ENCODE data around the gene SHROOM4.

Gene SHROOM4, protein sequence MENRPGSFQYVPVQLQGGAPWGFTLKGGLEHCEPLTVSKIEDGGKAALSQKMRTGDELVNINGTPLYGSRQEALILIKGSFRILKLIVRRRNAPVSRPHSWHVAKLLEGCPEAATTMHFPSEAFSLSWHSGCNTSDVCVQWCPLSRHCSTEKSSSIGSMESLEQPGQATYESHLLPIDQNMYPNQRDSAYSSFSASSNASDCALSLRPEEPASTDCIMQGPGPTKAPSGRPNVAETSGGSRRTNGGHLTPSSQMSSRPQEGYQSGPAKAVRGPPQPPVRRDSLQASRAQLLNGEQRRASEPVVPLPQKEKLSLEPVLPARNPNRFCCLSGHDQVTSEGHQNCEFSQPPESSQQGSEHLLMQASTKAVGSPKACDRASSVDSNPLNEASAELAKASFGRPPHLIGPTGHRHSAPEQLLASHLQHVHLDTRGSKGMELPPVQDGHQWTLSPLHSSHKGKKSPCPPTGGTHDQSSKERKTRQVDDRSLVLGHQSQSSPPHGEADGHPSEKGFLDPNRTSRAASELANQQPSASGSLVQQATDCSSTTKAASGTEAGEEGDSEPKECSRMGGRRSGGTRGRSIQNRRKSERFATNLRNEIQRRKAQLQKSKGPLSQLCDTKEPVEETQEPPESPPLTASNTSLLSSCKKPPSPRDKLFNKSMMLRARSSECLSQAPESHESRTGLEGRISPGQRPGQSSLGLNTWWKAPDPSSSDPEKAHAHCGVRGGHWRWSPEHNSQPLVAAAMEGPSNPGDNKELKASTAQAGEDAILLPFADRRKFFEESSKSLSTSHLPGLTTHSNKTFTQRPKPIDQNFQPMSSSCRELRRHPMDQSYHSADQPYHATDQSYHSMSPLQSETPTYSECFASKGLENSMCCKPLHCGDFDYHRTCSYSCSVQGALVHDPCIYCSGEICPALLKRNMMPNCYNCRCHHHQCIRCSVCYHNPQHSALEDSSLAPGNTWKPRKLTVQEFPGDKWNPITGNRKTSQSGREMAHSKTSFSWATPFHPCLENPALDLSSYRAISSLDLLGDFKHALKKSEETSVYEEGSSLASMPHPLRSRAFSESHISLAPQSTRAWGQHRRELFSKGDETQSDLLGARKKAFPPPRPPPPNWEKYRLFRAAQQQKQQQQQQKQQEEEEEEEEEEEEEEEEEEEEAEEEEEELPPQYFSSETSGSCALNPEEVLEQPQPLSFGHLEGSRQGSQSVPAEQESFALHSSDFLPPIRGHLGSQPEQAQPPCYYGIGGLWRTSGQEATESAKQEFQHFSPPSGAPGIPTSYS (N-terminal part only)

GRCh38 chrX:50813843-50814661, at the start of gene SHROOM4:
TSS of gene SHROOM4 (minus strand) at chrX:50814194. CDS start at chrX:50814018, 176 bp downstream.
- Histone ChIP-seq H3K4me3 (ENCODE audit: low read length in 2 of 2) (peak within 1 kb of the TSS; percentile 68 to 76), H3K9me3 (ENCODE audit: control insufficient read depth in 2 of 2, low read length in 2 of 2) (no peaks in the 10 kb centered on the region), H3K4me1 (ENCODE audit: control insufficient read depth, insufficient read depth, low read length) (peaks cover 3% of the 10 kb centered on the region), H3K27ac (ENCODE audit: low read length) (peak within 1 kb of the TSS; percentile 41), H3K27me3 (ENCODE audit: control insufficient read depth in 1 of 2, insufficient read depth in 2 of 2, low read length in 2 of 2) (peaks cover 0 to 8% of the 10 kb centered on the region in 2 donors), H3K9ac (ENCODE audit: low read length in 2 of 2) (peak within 1 kb of the TSS; percentile 53 to 55), H3K36me3 (ENCODE audit: control insufficient read depth in 2 of 2, insufficient read depth in 2 of 2, low read length in 2 of 2) (no peaks in the 10 kb centered on the region)

DNA sequence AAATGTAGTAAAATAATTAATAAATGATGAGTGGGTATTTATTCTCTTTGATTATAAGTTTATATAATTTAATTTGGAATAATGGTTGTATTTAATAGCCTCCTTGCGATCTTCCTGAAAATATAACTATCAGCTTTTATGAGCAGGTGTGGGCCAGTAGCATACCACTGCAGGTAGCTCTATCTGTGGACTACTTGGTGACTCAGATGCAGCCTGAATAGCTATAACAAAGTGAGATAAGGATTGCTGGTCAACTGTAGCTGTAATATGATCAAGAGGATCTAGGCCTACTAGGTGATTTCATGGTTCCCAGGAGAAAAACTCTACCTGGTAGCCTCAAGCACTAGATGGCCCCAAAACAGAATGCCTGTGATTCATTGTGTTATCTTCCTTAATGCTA, 49.5 kb upstream of the SHROOM4 start:
- Histone ChIP-seq H3K9me3 (ENCODE audit: control insufficient read depth in 2 of 2, low read length in 2 of 2) (peaks cover 0 to 2% of the 10 kb centered on the region in 2 donors), H3K27ac (ENCODE audit: low read length) (no peak overlapping the region), H3K4me1 (ENCODE audit: control insufficient read depth, insufficient read depth, low read length) (no peaks in the 10 kb centered on the region), H3K4me3 (ENCODE audit: low read length in 2 of 2) (no peak overlapping the region), H3K36me3 (ENCODE audit: control insufficient read depth in 2 of 2, insufficient read depth in 2 of 2, low read length in 2 of 2) (no peaks in the 10 kb centered on the region), H3K9ac (ENCODE audit: low read length in 2 of 2) (no peak overlapping the region), H3K27me3 (ENCODE audit: control insufficient read depth in 1 of 2, insufficient read depth in 2 of 2, low read length in 2 of 2) (peaks cover 0 to 3% of the 10 kb centered on the region in 2 donors)

GRCh38 chrX:50860518-50860917, 46.5 kb upstream of the SHROOM4 start:
- H3K27ac ChIP-seq (ENCODE audit: low read length), result no peak overlapping the region
- no peaks in the 10 kb centered on the region for H3K36me3 ChIP-seq (ENCODE audit: control insufficient read depth in 2 of 2, insufficient read depth in 2 of 2, low read length in 2 of 2)
- H3K9me3 ChIP-seq (ENCODE audit: control insufficient read depth in 2 of 2, low read length in 2 of 2), result peaks cover 0 to 2% of the 10 kb centered on the region in 2 donors
- peaks cover 0 to 3% of the 10 kb centered on the region in 2 donors for H3K27me3 ChIP-seq (ENCODE audit: control insufficient read depth in 1 of 2, insufficient read depth in 2 of 2, low read length in 2 of 2)
- no peak overlapping the region for H3K4me3 ChIP-seq (ENCODE audit: low read length in 2 of 2)
- H3K4me1 ChIP-seq (ENCODE audit: control insufficient read depth, insufficient read depth, low read length), result no peaks in the 10 kb centered on the region
- H3K9ac ChIP-seq (ENCODE audit: low read length in 2 of 2), result no peak overlapping the region

GRCh38 chrX:50858548-50858947, 44.6 kb upstream of the SHROOM4 start:
- Histone ChIP-seq H3K27me3 (ENCODE audit: control insufficient read depth in 1 of 2, insufficient read depth in 2 of 2, low read length in 2 of 2) (no peaks in the 10 kb centered on the region), H3K9ac (ENCODE audit: low read length in 2 of 2) (no peak overlapping the region), H3K4me1 (ENCODE audit: control insufficient read depth, insufficient read depth, low read length) (no peaks in the 10 kb centered on the region), H3K27ac (ENCODE audit: low read length) (no peak overlapping the region), H3K36me3 (ENCODE audit: control insufficient read depth in 2 of 2, insufficient read depth in 2 of 2, low read length in 2 of 2) (no peaks in the 10 kb centered on the region), H3K9me3 (ENCODE audit: control insufficient read depth in 2 of 2, low read length in 2 of 2) (peaks cover 0 to 2% of the 10 kb centered on the region in 2 donors), H3K4me3 (ENCODE audit: low read length in 2 of 2) (no peak overlapping the region)

GRCh38 chrX:50853399-50853798, 39.4 kb upstream of the SHROOM4 start:
- no peaks in the 10 kb centered on the region for H3K4me1 ChIP-seq (ENCODE audit: control insufficient read depth, insufficient read depth, low read length)
- no peak overlapping the region for H3K4me3 ChIP-seq (ENCODE audit: low read length in 2 of 2)
- no peaks in the 10 kb centered on the region for H3K9me3 ChIP-seq (ENCODE audit: control insufficient read depth in 2 of 2, low read length in 2 of 2)
- peaks cover 0 to 3% of the 10 kb centered on the region in 2 donors for H3K27me3 ChIP-seq (ENCODE audit: control insufficient read depth in 1 of 2, insufficient read depth in 2 of 2, low read length in 2 of 2)
- H3K27ac ChIP-seq (ENCODE audit: low read length), result no peak overlapping the region
- H3K36me3 ChIP-seq (ENCODE audit: control insufficient read depth in 2 of 2, insufficient read depth in 2 of 2, low read length in 2 of 2), result no peaks in the 10 kb centered on the region
- no peak overlapping the region for H3K9ac ChIP-seq (ENCODE audit: low read length in 2 of 2)

DNA sequence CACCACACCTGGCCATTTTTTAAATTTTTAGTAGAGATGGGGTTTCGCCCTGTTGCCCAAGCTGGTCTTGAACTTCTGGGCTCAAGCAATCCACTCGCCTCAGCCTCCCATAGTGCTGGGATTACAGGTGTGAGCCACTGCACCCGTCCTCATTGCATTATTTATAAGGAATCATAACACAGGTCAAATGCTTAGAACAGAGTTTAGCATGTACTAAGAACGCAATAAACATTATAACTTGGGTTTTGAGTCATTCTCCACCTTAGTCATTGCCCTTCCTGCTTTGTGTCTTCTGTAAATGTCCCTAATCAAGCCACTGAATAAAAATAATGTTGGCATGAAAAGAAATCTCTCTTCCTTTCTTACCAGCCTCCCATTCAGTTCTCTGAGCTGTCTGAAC, 38.5 kb upstream of the SHROOM4 start:
- Histone ChIP-seq H3K4me3 (ENCODE audit: low read length in 2 of 2) (no peak overlapping the region), H3K4me1 (ENCODE audit: control insufficient read depth, insufficient read depth, low read length) (no peaks in the 10 kb centered on the region), H3K36me3 (ENCODE audit: control insufficient read depth in 2 of 2, insufficient read depth in 2 of 2, low read length in 2 of 2) (no peaks in the 10 kb centered on the region), H3K27ac (ENCODE audit: low read length) (no peak overlapping the region), H3K27me3 (ENCODE audit: control insufficient read depth in 1 of 2, insufficient read depth in 2 of 2, low read length in 2 of 2) (peaks cover 0 to 5% of the 10 kb centered on the region in 2 donors), H3K9me3 (ENCODE audit: control insufficient read depth in 2 of 2, low read length in 2 of 2) (no peaks in the 10 kb centered on the region), H3K9ac (ENCODE audit: low read length in 2 of 2) (no peak overlapping the region)

DNA sequence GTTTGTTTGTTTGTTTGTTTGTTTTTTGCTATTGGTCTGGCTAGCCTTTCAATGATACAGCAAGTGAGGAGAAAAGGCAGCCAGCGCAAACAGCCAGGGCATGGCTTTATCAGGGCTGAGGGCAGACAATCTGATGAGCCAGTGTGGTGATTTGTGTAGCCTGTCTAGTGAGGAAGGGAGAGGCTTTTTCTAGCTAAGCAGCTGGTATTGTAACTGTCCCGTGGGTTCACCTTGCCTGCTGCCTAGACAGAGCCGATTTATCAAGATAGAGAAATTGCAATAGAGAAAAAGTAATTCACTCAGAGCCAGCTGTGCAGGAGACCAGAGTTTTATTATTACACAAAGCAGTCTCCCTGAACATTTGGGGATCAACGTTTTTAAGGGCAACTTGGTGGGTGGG, 28.2 kb upstream of the SHROOM4 start:
- H3K27ac ChIP-seq (ENCODE audit: low read length), result no peak overlapping the region
- no peak overlapping the region for H3K4me3 ChIP-seq (ENCODE audit: low read length in 2 of 2)
- no peaks in the 10 kb centered on the region for H3K9me3 ChIP-seq (ENCODE audit: control insufficient read depth in 2 of 2, low read length in 2 of 2)
- no peaks in the 10 kb centered on the region for H3K4me1 ChIP-seq (ENCODE audit: control insufficient read depth, insufficient read depth, low read length)
- peaks cover 0 to 8% of the 10 kb centered on the region in 2 donors for H3K27me3 ChIP-seq (ENCODE audit: control insufficient read depth in 1 of 2, insufficient read depth in 2 of 2, low read length in 2 of 2)
- H3K36me3 ChIP-seq (ENCODE audit: control insufficient read depth in 2 of 2, insufficient read depth in 2 of 2, low read length in 2 of 2), result no peaks in the 10 kb centered on the region
- no peak overlapping the region for H3K9ac ChIP-seq (ENCODE audit: low read length in 2 of 2)

DNA sequence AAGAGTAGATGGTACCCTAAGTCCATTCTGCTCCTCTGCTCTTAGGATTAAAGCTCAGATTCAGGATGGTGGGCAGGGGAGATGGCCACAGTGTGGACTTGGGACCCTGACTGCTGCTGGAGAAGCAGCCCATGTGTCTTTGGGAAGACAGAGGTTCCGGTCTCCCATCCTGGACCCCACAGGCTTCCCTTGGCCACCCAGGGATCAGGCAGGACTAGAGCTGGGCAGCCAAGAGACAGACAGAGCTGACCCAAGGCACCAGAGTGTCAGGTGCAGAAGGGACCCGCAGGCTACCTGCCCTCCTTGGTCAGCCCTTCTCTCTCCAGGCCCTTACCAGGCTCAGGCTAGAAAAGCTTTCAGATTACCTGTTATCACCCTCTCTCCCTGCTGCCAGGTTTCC, 25.7 kb upstream of the SHROOM4 start:
- Histone ChIP-seq H3K9me3 (ENCODE audit: control insufficient read depth in 2 of 2, low read length in 2 of 2) (no peaks in the 10 kb centered on the region), H3K36me3 (ENCODE audit: control insufficient read depth in 2 of 2, insufficient read depth in 2 of 2, low read length in 2 of 2) (no peaks in the 10 kb centered on the region), H3K4me1 (ENCODE audit: control insufficient read depth, insufficient read depth, low read length) (no peaks in the 10 kb centered on the region), H3K27ac (ENCODE audit: low read length) (no peak overlapping the region), H3K27me3 (ENCODE audit: control insufficient read depth in 1 of 2, insufficient read depth in 2 of 2, low read length in 2 of 2) (peaks cover 0 to 8% of the 10 kb centered on the region in 2 donors), H3K4me3 (ENCODE audit: low read length in 2 of 2) (no peak overlapping the region), H3K9ac (ENCODE audit: low read length in 2 of 2) (no peak overlapping the region)

GRCh38 chrX:50838820-50839600, 25.0 kb upstream of the SHROOM4 start:
- Histone ChIP-seq H3K9me3 (ENCODE audit: control insufficient read depth in 2 of 2, low read length in 2 of 2) (no peaks in the 10 kb centered on the region), H3K27me3 (ENCODE audit: control insufficient read depth in 1 of 2, insufficient read depth in 2 of 2, low read length in 2 of 2) (peaks cover 0 to 8% of the 10 kb centered on the region in 2 donors), H3K27ac (ENCODE audit: low read length) (no peak overlapping the region), H3K9ac (ENCODE audit: low read length in 2 of 2) (no peak overlapping the region), H3K36me3 (ENCODE audit: control insufficient read depth in 2 of 2, insufficient read depth in 2 of 2, low read length in 2 of 2) (no peaks in the 10 kb centered on the region), H3K4me1 (ENCODE audit: control insufficient read depth, insufficient read depth, low read length) (no peaks in the 10 kb centered on the region), H3K4me3 (ENCODE audit: low read length in 2 of 2) (no peak overlapping the region)

All from stomach smooth muscle (tissue), 2 donors.